ENCODE data around the gene STAP2. TPM values are rescaled to one million over a fixed set of nuclear protein-coding genes. Genes with fewer than 3 reads are reported as not detected.

The STAP2 gene
- total and polyA plus RNA-seq, 9 of the 15 experiments (the other 6 are each of a cell fraction or from before 2014, with no cell fraction given): 1.2 to 9.8 (median 4.5) TPM

- TF ChIP-seq CREB3L1 (IDR thresholded peaks at IDR 0.05; ENCODE audit: borderline replicate concordance, low read depth) (peak; percentile 61; the same call in 1 of the 2 replicates), NCOR1 (IDR thresholded peaks at IDR 0.05) (peak; percentile 79), STAT5A (IDR thresholded peaks at IDR 0.05; ENCODE audit: borderline replicate concordance, low read length) (peak; percentile 60; the same call in 1 of the 2 replicates), CBX2 (IDR thresholded peaks at IDR 0.05; ENCODE audit: insufficient read depth, low read length, poor library complexity, severe bottlenecking) (no peak), TOE1 (IDR thresholded peaks at IDR 0.05; ENCODE audit: borderline replicate concordance) (peak; percentile 82), TOE1 (CRISPR knock-in tag; IDR thresholded peaks at IDR 0.05; ENCODE audit: borderline replicate concordance, low read depth) (peak; percentile 88; the same call in 1 of the 2 replicates), TEAD4 (IDR thresholded peaks at IDR 0.05; ENCODE audit: low read length) (peak; percentile 71), TEAD4 (CRISPR knock-in tag; IDR thresholded peaks at IDR 0.05; ENCODE audit: borderline replicate concordance) (peak; percentile 71; the same call in 1 of the 2 replicates), ZNF639 (CRISPR knock-in tag; conservative IDR thresholded peaks at IDR 0.05 in 1 of 2, IDR thresholded peaks at IDR 0.05 in 1 of 2) (peak in 1 of 2 experiments; percentile 90; a peak in 1 of 4 replicates), JUN (IDR thresholded peaks at IDR 0.05; ENCODE audit: borderline replicate concordance, low read depth, low read length) (peak; percentile 99), JUN (CRISPR knock-in tag; IDR thresholded peaks at IDR 0.05; ENCODE audit: borderline replicate concordance) (peak; percentile 98), GTF2A2 (tag; IDR thresholded peaks at IDR 0.05) (no peak; the same call in 1 of the 2 replicates), MAFK (IDR thresholded peaks at IDR 0.05; ENCODE audit: low read length) (peak; percentile 96), ZNF253 (CRISPR knock-in tag; conservative IDR thresholded peaks at IDR 0.05) (no peak), ZC3H11A (IDR thresholded peaks at IDR 0.05; ENCODE audit: low read depth, low read length) (no peak), CBX3 (IDR thresholded peaks at IDR 0.05; ENCODE audit: borderline replicate concordance in 1 of 2, low read length in 2 of 2) (peak in 1 of 2 experiments; percentile 80; a peak in 2 of 3 replicates), PHF8 (IDR thresholded peaks at IDR 0.05; ENCODE audit: borderline replicate concordance, low read length) (peak; percentile 26; the same call in 1 of the 2 replicates), MLLT1 (IDR thresholded peaks at IDR 0.05) (0 out of 4 replicates have a peak, but pooled peaks of 1 of the 2 experiments have one; percentile 40), ZNF561 (CRISPR knock-in tag; conservative IDR thresholded peaks at IDR 0.05) (no peak), ZNF764 (CRISPR knock-in tag; IDR thresholded peaks at IDR 0.05; ENCODE audit: low read depth) (no peak)
Observed at GRCh38 chr19:4374498-4375163, 36.0 kb upstream of the STAP2 start (continued).
